Thoracic aorta (tissue), 2 donors: ENCODE measurements around the gene NUAK1. TPM values are rescaled to one million over a fixed set of nuclear protein-coding genes. Genes with fewer than 3 reads are reported as not detected.

Source experiments
- ATAC-seq: fragments of 150-250 bp; one replicate; pipeline ENCODE4 v1.8.0; 2017; ENCODE audit warnings: low read depth; ENCODE audit not compliant: insufficient number of reproducible peaks, low FRiP score
- DNase-seq: peaks from one replicate; pipeline ENCODE4 v3.0.0-alpha.2; 2020; ENCODE audit warnings: low spot score
- H3K27ac ChIP-seq, 2 donors: fragments of 200-600 bp; sonication (generic); 1 replicate in 1 of 2; 2 replicates in 1 of 2; pipeline ENCODE4 v1.5.1; 2016; ENCODE audit warnings: mild to moderate bottlenecking in 2 of 2, moderate library complexity in 2 of 2
- H3K27me3 ChIP-seq: fragments of 200-600 bp; sonication (generic); replicated peaks from 2 replicates; pipeline ENCODE4 v1.6.0; 2016; ENCODE audit warnings: mild to moderate bottlenecking; ENCODE audit not compliant: insufficient read depth
- H3K36me3 ChIP-seq: fragments of 200-600 bp; sonication (generic); one replicate; pipeline ENCODE4 v1.5.1; 2016
- H3K4me1 ChIP-seq, 2 donors: fragments of 200-600 bp; sonication (generic); 1 replicate in 1 of 2; 2 replicates in 1 of 2; pipeline versions ENCODE4 v1.5.1 to v1.6.0; 2016; ENCODE audit warnings: low read depth in 2 of 2, mild to moderate bottlenecking in 1 of 2; ENCODE audit not compliant: control insufficient read depth in 1 of 2
- H3K4me3 ChIP-seq: fragments of 200-600 bp; sonication (generic); 2 replicates; pipeline ENCODE4 v1.5.1; 2016; ENCODE audit warnings: mild to moderate bottlenecking
- H3K9me3 ChIP-seq: fragments of 200-600 bp; sonication (generic); 2 replicates; pipeline ENCODE4 v1.5.1; 2016
- total RNA-seq, 2 donors: library from RNA; depleted of rRNA; stranded (reverse); fragments of >200 nt; gene quantifications; one replicate each; pipeline versions ENCODE4 v1.1.0 to v1.2.3, GENCODE V29; 2016
- TF ChIP-seq, protein P1 (sequence below): fragments of 200-600 bp; sonication (generic); IDR thresholded peaks from one replicate; pipeline ENCODE4 v1.5.1; 2019; ENCODE audit warnings: antibody characterized with exemption

Gene NUAK1
- total RNA-seq, 2 donors from 2014 or later = 20.0 to 31.4 TPM

DNA sequence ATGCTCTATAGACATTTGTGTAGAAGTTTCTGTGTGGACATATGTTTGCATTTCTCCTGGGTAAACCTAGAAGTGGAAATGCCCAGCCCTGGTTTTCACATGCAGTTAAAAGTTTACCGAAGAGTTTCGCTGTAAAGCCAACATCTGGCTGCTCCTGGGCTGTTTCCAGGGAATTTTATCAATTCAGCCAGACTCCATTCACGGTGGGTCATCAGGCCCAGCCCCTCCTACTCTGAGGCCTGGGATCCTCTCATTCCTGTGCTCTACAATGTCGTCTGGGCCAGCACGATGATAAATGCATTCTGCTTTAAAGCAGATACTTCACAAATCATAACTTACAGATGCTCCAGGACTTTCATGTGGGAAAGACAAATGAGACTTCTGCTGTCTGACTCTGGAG is 7.1 kb downstream of the NUAK1 start:
- TF ChIP-seq, protein P1, sequence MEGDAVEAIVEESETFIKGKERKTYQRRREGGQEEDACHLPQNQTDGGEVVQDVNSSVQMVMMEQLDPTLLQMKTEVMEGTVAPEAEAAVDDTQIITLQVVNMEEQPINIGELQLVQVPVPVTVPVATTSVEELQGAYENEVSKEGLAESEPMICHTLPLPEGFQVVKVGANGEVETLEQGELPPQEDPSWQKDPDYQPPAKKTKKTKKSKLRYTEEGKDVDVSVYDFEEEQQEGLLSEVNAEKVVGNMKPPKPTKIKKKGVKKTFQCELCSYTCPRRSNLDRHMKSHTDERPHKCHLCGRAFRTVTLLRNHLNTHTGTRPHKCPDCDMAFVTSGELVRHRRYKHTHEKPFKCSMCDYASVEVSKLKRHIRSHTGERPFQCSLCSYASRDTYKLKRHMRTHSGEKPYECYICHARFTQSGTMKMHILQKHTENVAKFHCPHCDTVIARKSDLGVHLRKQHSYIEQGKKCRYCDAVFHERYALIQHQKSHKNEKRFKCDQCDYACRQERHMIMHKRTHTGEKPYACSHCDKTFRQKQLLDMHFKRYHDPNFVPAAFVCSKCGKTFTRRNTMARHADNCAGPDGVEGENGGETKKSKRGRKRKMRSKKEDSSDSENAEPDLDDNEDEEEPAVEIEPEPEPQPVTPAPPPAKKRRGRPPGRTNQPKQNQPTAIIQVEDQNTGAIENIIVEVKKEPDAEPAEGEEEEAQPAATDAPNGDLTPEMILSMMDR = no peak
- Histone ChIP-seq H3K9me3 (no peaks in the 10 kb centered on the region), H3K27me3 (no peaks in the 10 kb centered on the region), H3K4me1 (peaks cover 31 to 97% of the 10 kb centered on the region in 2 donors), H3K4me3 (no peak overlapping the region), H3K36me3 (no peaks in the 10 kb centered on the region), H3K27ac (peak overlapping the region; percentile 28 to 38)
- DNase-seq (no peak), ATAC-seq (no peak)

DNA sequence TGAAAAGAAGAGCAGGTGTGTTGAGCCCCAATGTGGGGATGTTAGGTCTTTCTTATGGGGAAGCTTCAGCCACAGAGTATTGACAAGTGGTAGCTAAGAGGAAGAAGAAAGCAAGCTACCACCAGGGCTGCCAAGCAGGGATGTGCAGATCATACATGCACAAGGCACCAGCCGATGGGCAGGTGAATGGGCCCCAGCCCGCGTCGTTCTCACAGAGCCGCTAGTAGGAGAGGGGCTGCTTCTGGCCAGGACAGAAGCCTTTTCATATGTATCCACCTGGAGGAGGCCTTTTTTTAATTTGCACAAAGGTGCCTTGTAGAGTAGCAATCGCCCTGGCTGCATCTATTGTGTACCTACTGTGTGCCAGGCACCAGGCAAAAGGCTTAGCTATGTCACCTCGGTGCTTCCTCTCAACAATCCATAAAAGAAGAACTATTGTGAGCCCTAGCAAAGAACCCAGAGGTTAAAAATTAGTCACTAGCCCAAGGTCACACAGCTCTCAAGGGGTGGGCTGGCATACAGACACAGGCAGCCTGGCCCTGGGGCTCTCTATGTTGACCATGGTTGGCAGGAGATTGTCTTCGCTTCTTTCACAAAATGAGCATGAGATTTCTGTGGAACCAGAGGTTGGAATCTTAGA is 8.2 kb downstream of the NUAK1 start:
- no peaks in the 10 kb centered on the region for H3K27me3 ChIP-seq
- DNase-seq (no peak), ATAC-seq (no peak)
- H3K9me3 ChIP-seq = no peaks in the 10 kb centered on the region
- H3K4me3 ChIP-seq = no peak overlapping the region
- peaks cover 38 to 100% of the 10 kb centered on the region in 2 donors for H3K4me1 ChIP-seq
- peak overlapping the region in 1 of 2 donors; percentile 13 for H3K27ac ChIP-seq
- H3K36me3 ChIP-seq = no peaks in the 10 kb centered on the region
- TF ChIP-seq, protein P1 = no peak

DNA sequence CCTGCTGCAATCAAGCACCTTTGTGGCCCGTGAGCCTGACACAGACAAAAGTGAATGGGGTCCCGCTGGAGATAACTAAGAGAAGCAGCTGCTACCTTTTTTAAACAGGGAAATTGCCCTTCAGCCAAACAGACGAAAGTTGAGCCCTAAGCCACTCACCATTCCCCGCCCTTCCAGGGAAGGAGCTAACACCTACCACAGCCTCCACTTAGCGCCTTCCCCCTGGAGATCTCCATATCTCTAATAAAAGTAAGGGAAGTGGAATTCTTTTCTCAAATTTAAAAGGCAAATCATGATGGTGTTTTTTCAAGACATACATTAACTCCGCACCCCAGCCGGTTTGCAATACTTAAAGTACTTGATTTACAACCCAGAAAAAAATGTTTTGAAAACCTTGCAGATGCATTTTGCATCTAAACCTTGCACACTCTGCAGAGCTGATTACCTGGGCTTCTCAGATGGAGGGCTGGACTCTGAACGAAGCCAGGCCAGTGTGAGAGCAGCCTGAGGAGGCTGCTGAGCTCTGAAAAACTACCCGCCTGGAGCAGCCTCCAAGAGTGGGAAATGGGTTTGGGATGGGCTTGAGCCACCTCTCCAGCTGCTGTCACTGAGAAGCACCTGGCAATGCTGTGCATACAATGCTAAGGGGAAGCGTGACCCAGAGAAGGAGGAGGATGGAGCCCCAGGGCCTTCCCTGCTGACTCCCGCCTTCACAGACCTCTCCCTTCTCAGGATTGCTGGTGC is 10.0 kb downstream of the NUAK1 start:
- Histone ChIP-seq H3K4me1 (peaks cover 42 to 98% of the 10 kb centered on the region in 2 donors), H3K9me3 (no peaks in the 10 kb centered on the region), H3K27ac (peak overlapping the region; percentile 12 to 86), H3K27me3 (no peaks in the 10 kb centered on the region), H3K4me3 (no peak overlapping the region), H3K36me3 (no peaks in the 10 kb centered on the region)
- TF ChIP-seq, protein P1 = no peak
- DNase-seq (no peak), ATAC-seq (no peak)

DNA sequence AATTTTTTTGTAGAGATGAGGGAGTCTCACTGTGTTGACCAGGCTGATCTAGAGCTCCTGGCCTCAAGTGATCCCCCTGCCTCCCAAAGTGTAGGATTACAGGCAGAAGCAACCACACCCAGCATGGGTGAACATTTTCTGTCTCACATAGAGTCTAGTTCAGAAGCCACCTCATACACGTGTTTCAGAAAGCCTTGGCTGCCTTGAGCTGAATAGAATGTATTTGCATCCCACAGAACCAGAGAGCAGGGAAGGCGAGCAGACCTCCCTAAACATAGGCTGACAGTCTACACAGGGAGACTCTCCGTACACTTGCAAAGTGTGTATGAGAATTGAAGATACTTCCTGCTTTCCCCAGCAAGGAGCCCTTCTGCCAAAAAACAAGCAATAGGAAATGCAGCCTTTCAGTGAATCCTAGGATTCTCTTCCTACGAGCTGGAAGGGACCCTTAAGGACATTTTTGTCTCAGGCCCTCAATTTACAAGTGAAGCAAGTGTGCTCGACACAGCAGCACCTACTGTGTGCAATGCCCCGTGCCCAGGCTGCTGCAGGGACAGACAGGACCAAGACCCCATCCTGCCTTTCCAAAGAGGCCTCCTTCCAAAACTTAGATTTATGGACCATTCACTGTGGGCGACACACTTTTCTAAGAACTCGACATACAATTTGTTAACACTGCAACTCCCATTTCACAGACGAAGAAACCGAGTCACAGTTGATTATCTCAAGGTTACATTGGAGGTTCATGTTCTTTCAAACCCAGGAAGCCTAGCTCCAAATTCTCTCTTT is 11.2 kb downstream of the NUAK1 start:
- DNase-seq (no peak), ATAC-seq (no peak)
- Histone ChIP-seq H3K27me3 (no peaks in the 10 kb centered on the region), H3K27ac (peak overlapping the region; percentile 78 to 86), H3K4me3 (no peak overlapping the region), H3K4me1 (peaks cover 43 to 98% of the 10 kb centered on the region in 2 donors), H3K9me3 (no peaks in the 10 kb centered on the region), H3K36me3 (no peaks in the 10 kb centered on the region)
- TF ChIP-seq, protein P1 = no peak
